ENCODE results near the gene AGAP1.

- TF ChIP-seq CTCF (IDR thresholded peaks at IDR 0.05): no peak
- TF ChIP-seq POLR2A (IDR thresholded peaks at IDR 0.05): no peak
Observed at GRCh38 chr2:235844561-235844960, 350.7 kb downstream of the AGAP1 start.

Measured in thyroid gland (tissue), 4 donors.